ENCODE data around the gene WDFY2.

The WDFY2 gene

DNA sequence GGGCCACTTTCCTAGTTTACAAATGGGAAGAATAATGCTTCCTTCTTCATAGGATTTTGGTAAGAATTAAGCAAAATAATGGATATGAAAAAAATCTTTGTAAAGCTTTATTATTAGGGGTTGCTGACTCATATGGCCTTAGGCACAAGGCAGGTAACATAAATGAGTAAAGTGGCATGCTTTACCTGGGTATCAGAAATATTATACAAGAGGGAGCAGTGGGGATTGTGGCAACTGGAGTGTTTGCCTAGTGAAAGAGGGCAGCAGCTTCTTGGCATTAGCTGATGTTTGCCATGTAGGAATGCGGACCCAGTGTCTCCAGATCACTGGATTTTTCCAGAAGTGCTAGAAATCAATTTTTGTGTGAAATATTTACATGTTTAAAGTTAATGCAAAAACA is 19.5 kb downstream of the WDFY2 start:
- DNase-seq, result no peak

DNA sequence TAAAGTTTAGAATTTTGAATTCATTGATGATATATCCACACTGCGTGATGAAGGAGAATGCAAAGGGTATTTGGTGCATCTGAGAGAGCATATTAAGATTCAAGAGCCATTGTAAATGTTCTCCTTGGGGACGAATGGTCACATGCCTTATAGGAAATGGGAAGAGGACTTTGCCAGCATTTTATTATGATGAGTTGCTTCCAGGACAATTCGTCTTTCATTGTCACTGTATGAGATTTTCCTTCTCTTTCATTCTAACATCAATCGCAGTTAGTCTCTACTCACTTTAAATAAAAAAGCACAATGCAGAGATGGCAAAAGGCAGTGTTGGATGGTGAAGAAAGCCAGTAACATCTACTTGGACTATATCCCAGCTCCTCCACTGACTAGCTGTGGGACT is 21.4 kb downstream of the WDFY2 start:
- DNase-seq, result no peak

GRCh38 chr13:51607165-51607564 is 22.9 kb downstream of the WDFY2 start:
- DNase-seq, result no peak

GRCh38 chr13:51608857-51609406 is 24.7 kb downstream of the WDFY2 start:
- no peak for DNase-seq

DNA sequence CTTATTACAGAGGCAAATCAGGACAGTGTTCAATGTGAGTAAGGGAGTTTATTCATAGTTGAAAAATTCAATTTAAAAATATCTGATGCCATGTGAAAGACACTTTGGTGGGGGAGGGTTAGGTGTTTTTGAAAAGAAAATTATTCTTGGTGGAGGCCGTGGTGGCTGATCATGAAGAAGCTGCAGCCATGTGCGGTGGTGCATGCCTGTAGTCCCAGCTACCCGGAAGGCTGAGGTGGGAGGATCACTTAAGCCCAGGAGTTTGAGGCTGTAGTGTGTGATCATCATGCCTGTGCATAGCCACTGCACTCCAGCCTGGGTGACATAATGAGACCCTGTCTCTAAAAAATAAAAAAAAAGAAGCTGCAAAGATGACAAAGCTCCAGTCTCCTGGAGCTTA is 28.6 kb downstream of the WDFY2 start:
- DNase-seq, result no peak

DNA sequence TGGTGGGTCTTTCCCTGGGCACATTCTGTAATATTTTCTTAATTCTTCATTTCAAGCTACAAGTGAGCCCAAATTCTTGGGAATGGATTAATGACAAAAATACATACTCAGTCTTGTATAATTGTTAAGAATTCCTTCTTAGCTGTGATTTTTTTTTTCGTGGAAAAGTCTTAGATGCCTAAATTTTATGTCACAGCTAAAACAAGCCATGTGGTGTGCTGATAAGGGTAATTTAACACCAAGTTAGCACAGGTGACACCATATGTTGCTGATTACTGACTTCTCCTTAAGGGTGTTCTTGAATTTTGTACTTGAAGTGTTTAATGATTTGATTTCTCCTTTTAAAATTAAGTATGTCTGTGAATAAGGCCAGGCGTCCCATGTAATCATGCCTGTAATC is 29.3 kb downstream of the WDFY2 start:
- DNase-seq, result peak; percentile 58

GRCh38 chr13:51614350-51614786 is 30.1 kb downstream of the WDFY2 start:
- DNase-seq, result peak; percentile 79

GRCh38 chr13:51618626-51619025 is 34.4 kb downstream of the WDFY2 start:
- DNase-seq, result no peak

DNA sequence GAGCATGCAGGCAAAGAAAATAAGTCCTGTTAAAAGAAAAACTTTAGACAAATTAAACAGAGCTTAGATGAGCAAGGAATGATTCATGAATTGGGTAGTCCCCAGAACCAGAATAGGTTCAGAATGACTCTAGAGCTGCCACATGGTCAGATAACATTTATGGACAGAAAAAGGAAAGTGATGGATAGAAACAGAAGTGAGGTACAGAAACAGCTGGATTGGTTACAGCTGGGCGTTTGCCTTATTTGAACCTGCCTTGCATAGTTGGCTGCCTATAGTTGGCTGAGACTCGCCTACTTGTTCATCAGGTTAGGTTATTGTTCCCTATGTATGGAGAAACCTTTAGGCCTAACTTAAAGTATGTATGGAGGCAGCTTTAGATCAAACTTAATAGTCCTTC is 35.4 kb downstream of the WDFY2 start:
- no peak for DNase-seq

GRCh38 chr13:51620165-51620983 is 36.1 kb downstream of the WDFY2 start:
- no peak for DNase-seq

- no peak for DNase-seq
These were observed 37.3 kb downstream of the WDFY2 start for GRCh38 chr13:51621602-51622001.

DNA sequence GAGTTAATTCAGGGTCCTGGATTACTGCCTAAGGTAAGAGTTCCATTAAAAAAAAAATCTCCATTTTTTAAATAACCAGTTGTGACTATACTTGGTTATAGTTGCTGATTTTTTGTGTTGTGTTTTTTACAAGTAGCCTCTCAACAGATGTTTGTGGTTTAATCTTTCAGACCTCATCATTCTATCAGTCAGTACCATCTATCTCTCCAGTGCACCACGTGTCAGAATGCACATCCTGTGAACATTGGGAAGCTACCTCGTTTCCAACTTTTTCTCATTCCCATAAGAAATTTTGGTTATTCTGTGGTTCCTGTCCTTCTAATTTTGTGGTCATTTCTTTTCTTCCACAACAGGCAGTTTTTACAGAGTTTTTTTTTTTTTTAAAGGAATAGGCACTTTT is 39.2 kb downstream of the WDFY2 start:
- DNase-seq, result no peak

DNA sequence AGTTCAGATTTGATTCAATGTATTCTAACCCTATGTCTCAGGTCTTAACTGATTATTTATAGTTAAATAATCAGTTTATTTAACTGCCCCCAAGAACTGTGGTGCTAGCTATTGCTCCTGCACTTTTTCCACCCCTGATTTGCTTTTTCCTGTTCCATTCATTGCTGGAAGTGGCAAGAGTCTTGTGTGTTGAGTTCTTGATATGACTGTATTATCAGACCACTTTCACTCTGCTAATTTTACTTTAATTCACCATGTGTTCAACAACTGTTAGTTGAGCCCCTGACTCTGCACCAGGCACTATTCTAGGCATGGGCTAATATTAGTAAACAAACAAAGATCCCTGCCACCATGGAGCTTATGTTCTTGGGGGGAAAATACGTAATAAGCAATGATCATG is 39.9 kb downstream of the WDFY2 start:
- DNase-seq, result no peak

DNA sequence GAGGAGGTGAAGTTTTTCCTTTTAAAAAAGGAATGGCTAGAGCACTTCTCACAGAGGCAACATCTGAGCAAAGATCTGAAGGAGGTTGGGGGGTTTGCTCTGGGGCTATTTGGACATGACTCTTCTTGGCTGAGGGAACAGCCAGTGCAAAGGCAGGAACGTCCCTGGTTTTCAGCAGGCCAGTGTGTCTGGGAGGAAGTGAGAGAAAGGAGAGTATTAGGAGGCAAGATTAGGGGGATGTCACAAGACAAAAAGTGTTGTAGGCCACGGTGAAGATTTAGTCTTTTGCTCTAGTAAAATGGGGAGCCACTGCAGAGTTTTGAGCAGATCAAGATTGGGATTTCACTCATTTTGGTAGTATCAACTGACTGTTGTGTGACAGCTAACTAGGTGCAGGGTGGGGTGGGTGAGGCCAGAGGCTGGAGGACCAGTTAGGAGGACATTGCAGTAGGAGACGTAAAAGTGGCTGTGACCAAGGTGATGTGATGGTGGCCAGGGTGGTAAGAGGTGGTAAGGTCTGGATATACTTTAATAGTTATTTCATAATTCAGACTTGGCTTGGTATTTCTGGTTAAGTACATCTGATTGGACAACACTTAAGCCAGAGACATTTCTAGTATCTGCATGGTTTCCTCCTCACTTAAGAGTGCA is 40.6 kb downstream of the WDFY2 start:
- no peak for DNase-seq

- DNase-seq, result no peak
These were observed 41.5 kb downstream of the WDFY2 start for GRCh38 chr13:51625555-51626345.

DNA sequence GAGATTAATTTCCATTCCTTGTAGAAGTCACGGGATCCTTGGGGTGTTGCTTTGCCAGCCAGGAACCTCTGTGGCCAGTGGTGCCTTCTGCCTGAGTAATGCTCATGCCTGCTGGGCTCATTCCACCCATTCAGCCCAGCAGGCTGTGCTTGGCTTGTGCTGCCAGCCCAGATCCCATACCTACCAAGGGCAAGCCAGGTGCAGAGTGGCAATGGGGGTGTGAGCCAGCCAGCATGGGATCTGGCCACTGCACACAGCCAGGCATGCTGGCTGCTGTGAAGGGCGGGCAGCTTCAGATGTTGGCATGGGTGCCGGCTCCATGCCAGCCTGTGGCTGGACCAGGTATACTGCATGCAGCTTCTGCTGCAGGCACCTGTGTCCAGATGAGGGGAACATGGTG is 42.5 kb downstream of the WDFY2 start:
- no peak for DNase-seq

DNA sequence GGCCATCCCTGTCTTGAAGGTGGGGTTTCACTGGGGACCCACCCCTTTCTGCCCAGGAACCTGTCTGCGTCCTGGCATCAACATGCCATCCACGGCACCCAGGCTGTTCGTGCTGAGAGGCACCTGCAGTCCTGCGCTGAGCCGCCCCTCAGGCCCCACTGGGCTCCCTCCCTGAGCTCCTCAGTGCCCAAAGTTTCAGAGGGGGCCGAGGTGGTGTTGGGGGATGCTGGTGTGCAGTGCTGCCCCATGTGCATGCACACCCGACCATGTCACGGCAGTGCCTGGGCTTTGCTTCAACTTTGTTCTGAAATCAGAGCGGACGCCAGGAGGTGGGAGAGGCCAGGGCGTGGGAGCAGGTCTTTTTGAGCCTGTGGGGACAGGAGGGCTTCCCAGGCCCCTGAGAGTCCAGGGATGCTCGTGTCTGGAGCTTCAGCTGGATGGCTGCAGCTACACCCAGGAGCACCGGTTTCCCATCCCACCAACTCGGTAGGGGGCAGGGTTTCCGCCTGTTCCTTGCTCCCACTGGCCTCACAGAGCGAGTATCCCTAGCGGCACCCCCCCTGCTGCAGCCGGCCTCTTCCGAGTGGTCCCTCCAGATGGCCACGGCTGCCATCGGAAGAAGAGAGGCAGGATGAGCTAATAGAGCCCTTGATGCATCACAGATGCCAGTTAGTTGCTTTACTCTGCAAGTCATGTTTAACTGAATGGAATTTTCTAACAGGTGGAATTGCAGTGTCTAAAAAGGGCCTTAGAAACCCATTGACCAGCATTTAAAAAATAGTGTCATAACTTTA is 44.0 kb downstream of the WDFY2 start:
- peak; percentile 85 for DNase-seq

DNA sequence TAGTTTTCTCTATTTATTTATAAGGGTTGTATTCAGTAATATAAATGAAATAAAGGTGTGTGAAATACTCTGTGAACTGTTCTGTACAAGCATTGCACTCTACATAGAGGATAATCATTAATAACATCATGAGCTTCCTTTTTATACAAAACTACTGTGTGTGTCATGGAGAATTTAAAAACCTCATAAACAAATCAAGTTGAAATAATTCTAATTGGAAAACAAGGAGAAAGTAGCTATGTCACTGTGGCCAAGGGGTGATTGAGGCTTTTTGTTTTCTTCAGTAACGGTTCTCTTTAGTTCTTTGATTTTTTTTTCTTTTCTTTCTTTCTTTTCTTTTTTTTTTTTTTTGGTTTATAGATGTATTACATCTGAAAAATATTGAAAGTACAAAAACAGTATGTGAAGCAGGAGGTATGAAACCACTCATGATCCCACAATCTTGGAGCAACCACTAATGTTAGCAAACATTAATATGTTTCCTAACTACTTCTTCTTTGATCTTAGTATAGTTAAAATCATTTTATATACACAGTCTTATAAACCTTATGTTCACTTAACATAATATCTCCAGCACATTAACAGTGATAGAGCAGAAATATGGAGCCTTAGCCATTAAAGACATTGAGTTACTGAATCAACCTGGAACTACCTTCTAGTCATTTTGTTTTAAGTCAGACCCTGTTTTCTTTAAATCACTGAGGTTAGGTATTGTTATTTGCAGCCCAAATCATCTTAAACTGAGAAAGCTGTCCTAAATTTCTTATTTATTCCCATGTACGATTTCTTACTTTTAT is 45.4 kb downstream of the WDFY2 start:
- no peak for DNase-seq

DNA sequence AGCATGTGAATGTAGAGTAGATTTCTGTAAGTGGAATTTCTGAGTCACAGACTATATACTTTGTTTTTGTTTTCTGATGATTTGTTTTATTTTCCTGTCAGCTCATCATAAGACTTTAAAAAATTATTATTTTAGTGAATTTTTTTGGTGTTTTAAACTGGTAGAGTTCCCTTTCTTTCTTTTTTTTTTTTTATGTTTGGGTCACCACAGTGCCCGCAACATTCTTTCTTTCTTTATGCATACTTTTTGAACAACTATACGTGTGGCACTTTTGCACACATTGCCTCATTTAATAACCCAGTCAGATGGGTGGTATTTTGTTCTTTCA is 46.0 kb downstream of the WDFY2 start:
- no peak for DNase-seq

- no peak for DNase-seq
These were observed 48.5 kb downstream of the WDFY2 start for GRCh38 chr13:51632591-51633362.
